ENCODE data around the gene NONO. TPM values are rescaled to one million over a fixed set of nuclear protein-coding genes. Genes with fewer than 3 reads are reported as not detected.
"Not testable (repeated sequence)": the region's sequence is repeated elsewhere in the genome, so short reads cannot be mapped to it uniquely, and the experiment has no call there.

Gene NONO
- total and polyA plus RNA-seq, 9 donors, result 209 to 516 (median 361) TPM

- 60 to 74% (median 64%) methylated on average over 1 of the region's 1 CpG for WGBS, 3 donors
- Histone ChIP-seq H3K4me3 (no peak overlapping the region), H3K36me3 (no peaks in the 10 kb centered on the region), H3K27me3 (no peaks in the 10 kb centered on the region), H3K9me3 (no peaks in the 10 kb centered on the region), H3K27ac (no peak overlapping the region), H3K4me1 (ENCODE audit: insufficient read depth) (no peaks in the 10 kb centered on the region)
- intact Hi-C loops (cut with DNase I), result no loop called here
- TF ChIP-seq CTCF (IDR thresholded peaks at IDR 0.05) (no peak), EP300 (IDR thresholded peaks at IDR 0.05) (no peak), POLR2A (IDR thresholded peaks at IDR 0.05) (no peak)
- DNase-seq, result no peak
These were observed 38.3 kb downstream of the NONO start for GRCh38 chrX:71321731-71322130.

- intact Hi-C loops (cut with DNase I); H3K9me3 ChIP-seq; H3K36me3 ChIP-seq; DNase-seq; H3K4me1 ChIP-seq (ENCODE audit: insufficient read depth); H3K4me3 ChIP-seq; H3K27me3 ChIP-seq; H3K27ac ChIP-seq: not testable (repeated sequence)
- WGBS, 3 donors, result 86 to 92% (median 89%) methylated on average over 11 of the region's 11 CpGs
These were observed 41.0 kb downstream of the NONO start for GRCh38 chrX:71324452-71324851.

- intact Hi-C loops (cut with DNase I), result no loop called here
- Histone ChIP-seq H3K27ac (no peak overlapping the region), H3K27me3 (no peaks in the 10 kb centered on the region), H3K4me1 (ENCODE audit: insufficient read depth) (no peaks in the 10 kb centered on the region), H3K36me3 (no peaks in the 10 kb centered on the region), H3K4me3 (no peak overlapping the region), H3K9me3 (no peaks in the 10 kb centered on the region)
- TF ChIP-seq EP300 (IDR thresholded peaks at IDR 0.05), result no peak
- no peak for TF ChIP-seq POLR2A (IDR thresholded peaks at IDR 0.05)
- no peak for TF ChIP-seq CTCF (IDR thresholded peaks at IDR 0.05)
- DNase-seq, result no peak
- WGBS, 3 donors, result 88 to 90% (median 88%) methylated on average over 3 of the region's 3 CpGs
These were observed 43.0 kb downstream of the NONO start for GRCh38 chrX:71326394-71326793.

- H3K4me3 ChIP-seq; H3K9me3 ChIP-seq; H3K27me3 ChIP-seq; intact Hi-C loops (cut with DNase I); DNase-seq; H3K36me3 ChIP-seq; H3K27ac ChIP-seq; H3K4me1 ChIP-seq (ENCODE audit: insufficient read depth): not testable (repeated sequence)
- 18 to 39% (median 33%) methylated on average over 2 of the region's 5 CpGs for WGBS, 3 donors
These were observed 65.8 kb downstream of the NONO start for GRCh38 chrX:71349151-71349665.

GRCh38 chrX:71349867-71350266 is 66.4 kb downstream of the NONO start:
- DNase-seq; H3K27me3 ChIP-seq; H3K36me3 ChIP-seq; intact Hi-C loops (cut with DNase I); H3K4me1 ChIP-seq (ENCODE audit: insufficient read depth); H3K9me3 ChIP-seq; H3K27ac ChIP-seq; H3K4me3 ChIP-seq: not testable (repeated sequence)
- 21 to 38% (median 33%) methylated on average over 3 to 4 of the region's 6 CpGs for WGBS, 3 donors

Other genes starting within 250 kb of the NONO start
- 10 to 100 TPM; 28.5 to 66.2 (median 59.2) TPM for gene SNX12, start 215.3 kb upstream of the NONO start, total RNA-seq
- gene SNX12, start 215.3 kb upstream of the NONO start, polyA plus RNA-seq, result 10 to 100 TPM; 34.5 to 74.8 TPM
- 10 to 100 TPM; 16.7 to 70.2 (median 48.2) TPM for gene FOXO4, start 187.8 kb upstream of the NONO start, total RNA-seq
- gene FOXO4, start 187.8 kb upstream of the NONO start, polyA plus RNA-seq, result 10 to 100 TPM; 33.1 to 35.2 TPM
- gene CXorf65, start 176.9 kb upstream of the NONO start, total RNA-seq, result not detected
- not detected for gene CXorf65, start 176.9 kb upstream of the NONO start, polyA plus RNA-seq
- 1 to 10 TPM in 5 of 7 donors, under 1 TPM in 2; 0.45 to 5.1 (median 1.5) TPM for gene IL2RG, start 172.1 kb upstream of the NONO start, total RNA-seq
- gene IL2RG, start 172.1 kb upstream of the NONO start, polyA plus RNA-seq, result 10 to 100 TPM in 1 of 2 donors, 1 to 10 TPM in 1; 1.2 to 24.0 TPM
- 10 to 100 TPM; 36.5 to 68.4 (median 60.4) TPM for gene MED12, start 165.0 kb upstream of the NONO start, total RNA-seq
- 10 to 100 TPM; 27.8 to 40.0 TPM for gene MED12, start 165.0 kb upstream of the NONO start, polyA plus RNA-seq
- 10 to 100 TPM in 1 of 7 donors, 1 to 10 TPM in 6; 2.1 to 10.9 (median 6.7) TPM for gene NLGN3, start 138.8 kb upstream of the NONO start, total RNA-seq
- 1 to 10 TPM; 2.5 to 5.2 TPM for gene NLGN3, start 138.8 kb upstream of the NONO start, polyA plus RNA-seq
- gene GJB1, start 60.4 kb upstream of the NONO start, total RNA-seq, result 10 to 100 TPM in 1 of 7 donors, 1 to 10 TPM in 3, under 1 TPM in 1, not detected in 2; 0.36 to 17.9 (median 2.5) TPM
- under 1 TPM; 0.12 to 0.30 TPM for gene GJB1, start 60.4 kb upstream of the NONO start, polyA plus RNA-seq
- gene ZMYM3, start 29.5 kb upstream of the NONO start, total RNA-seq, result 10 to 100 TPM; 17.2 to 75.8 (median 66.5) TPM
- 10 to 100 TPM; 17.8 to 46.2 TPM for gene ZMYM3, start 29.5 kb upstream of the NONO start, polyA plus RNA-seq
- gene ITGB1BP2, start 18.1 kb downstream of the NONO start, total RNA-seq, result 1 to 10 TPM in 6 of 7 donors, under 1 TPM in 1; 0.95 to 9.1 (median 3.2) TPM
- 1 to 10 TPM; 1.6 to 5.4 TPM for gene ITGB1BP2, start 18.1 kb downstream of the NONO start, polyA plus RNA-seq
- gene TAF1, start 82.7 kb downstream of the NONO start, total RNA-seq, result 10 to 100 TPM; 25.5 to 52.0 (median 46.0) TPM
- 10 to 100 TPM; 20.0 to 33.8 TPM for gene TAF1, start 82.7 kb downstream of the NONO start, polyA plus RNA-seq
- 100 to 1,000 TPM in 5 of 7 donors, 10 to 100 TPM in 2; 91.0 to 201 (median 109) TPM for gene OGT, start 249.5 kb downstream of the NONO start, total RNA-seq
- 100 to 1,000 TPM in 1 of 2 donors, 10 to 100 TPM in 1; 44.5 to 129 TPM for gene OGT, start 249.5 kb downstream of the NONO start, polyA plus RNA-seq